ENCODE data around the gene SETBP1.

The SETBP1 gene

DNA sequence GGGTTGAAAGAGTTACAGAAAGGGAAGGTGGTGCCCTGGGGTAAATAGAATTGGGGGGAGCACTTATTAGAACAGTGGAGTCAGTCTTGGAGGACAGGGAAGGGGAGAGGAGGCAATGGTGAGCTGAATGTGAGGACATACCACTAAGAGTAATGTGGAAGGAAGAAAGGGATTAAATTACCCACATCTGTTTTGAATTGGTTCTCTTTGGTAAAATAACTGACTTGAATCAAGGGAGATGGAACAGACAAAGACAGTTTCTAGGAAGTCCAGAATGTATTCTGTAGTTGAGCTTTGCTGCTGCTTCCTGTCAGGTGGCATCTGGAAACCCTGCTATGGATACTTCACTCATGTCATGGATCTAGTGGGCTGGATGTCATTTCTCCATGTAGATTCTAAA is 6.7 kb downstream of the SETBP1 start:
- no peaks in the 10 kb centered on the region for H3K36me3 ChIP-seq (ENCODE audit: control insufficient read depth, insufficient read depth, low read length)
- H3K9me3 ChIP-seq (ENCODE audit: control insufficient read depth, low read length): no peaks in the 10 kb centered on the region
- H3K4me1 ChIP-seq: peaks cover 20% of the 10 kb centered on the region
- H2AFZ ChIP-seq: no peak overlapping the region
- H3K27ac ChIP-seq: no peak overlapping the region
- no peaks in the 10 kb centered on the region for H3K27me3 ChIP-seq (ENCODE audit: control insufficient read depth, insufficient read depth, low read length)
- H3K4me3 ChIP-seq (ENCODE audit: low read depth, low read length): no peak overlapping the region
- no peak overlapping the region for H3K4me2 ChIP-seq (ENCODE audit: low read length)
- TF ChIP-seq, protein P1, sequence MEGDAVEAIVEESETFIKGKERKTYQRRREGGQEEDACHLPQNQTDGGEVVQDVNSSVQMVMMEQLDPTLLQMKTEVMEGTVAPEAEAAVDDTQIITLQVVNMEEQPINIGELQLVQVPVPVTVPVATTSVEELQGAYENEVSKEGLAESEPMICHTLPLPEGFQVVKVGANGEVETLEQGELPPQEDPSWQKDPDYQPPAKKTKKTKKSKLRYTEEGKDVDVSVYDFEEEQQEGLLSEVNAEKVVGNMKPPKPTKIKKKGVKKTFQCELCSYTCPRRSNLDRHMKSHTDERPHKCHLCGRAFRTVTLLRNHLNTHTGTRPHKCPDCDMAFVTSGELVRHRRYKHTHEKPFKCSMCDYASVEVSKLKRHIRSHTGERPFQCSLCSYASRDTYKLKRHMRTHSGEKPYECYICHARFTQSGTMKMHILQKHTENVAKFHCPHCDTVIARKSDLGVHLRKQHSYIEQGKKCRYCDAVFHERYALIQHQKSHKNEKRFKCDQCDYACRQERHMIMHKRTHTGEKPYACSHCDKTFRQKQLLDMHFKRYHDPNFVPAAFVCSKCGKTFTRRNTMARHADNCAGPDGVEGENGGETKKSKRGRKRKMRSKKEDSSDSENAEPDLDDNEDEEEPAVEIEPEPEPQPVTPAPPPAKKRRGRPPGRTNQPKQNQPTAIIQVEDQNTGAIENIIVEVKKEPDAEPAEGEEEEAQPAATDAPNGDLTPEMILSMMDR (IDR thresholded peaks at IDR 0.05): no peak
- no peak overlapping the region for H3K9ac ChIP-seq
- H3K79me2 ChIP-seq: peaks cover 69% of the 10 kb centered on the region

DNA sequence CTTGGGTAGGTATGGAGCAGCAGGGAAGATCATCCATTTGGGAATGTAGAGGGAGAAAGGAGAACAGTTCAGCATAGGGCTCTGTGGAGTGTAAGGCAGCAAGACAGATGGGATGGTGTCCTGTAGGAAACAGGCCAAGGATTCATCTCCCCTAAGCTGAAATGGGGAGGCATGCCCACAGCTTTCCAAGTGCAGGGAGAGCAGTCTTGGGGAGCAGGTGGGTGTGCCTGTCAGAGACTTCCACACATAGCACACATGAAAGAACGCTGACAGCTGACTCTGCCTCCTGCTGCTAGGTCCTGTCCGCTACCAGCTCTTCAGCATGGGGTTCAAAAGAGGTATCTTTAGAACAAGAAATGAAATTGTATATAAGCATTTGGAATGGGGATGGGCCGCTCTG is 9.0 kb downstream of the SETBP1 start:
- Histone ChIP-seq H3K4me2 (ENCODE audit: low read length) (no peak overlapping the region), H3K9me3 (ENCODE audit: control insufficient read depth, low read length) (no peaks in the 10 kb centered on the region), H3K4me1 (peaks cover 7% of the 10 kb centered on the region), H3K27me3 (ENCODE audit: control insufficient read depth, insufficient read depth, low read length) (no peaks in the 10 kb centered on the region), H3K4me3 (ENCODE audit: low read depth, low read length) (no peak overlapping the region), H3K27ac (no peak overlapping the region), H3K79me2 (peaks cover 69% of the 10 kb centered on the region), H3K9ac (no peak overlapping the region), H2AFZ (no peak overlapping the region), H3K36me3 (ENCODE audit: control insufficient read depth, insufficient read depth, low read length) (no peaks in the 10 kb centered on the region)
- TF ChIP-seq, protein P1 (IDR thresholded peaks at IDR 0.05): no peak

DNA sequence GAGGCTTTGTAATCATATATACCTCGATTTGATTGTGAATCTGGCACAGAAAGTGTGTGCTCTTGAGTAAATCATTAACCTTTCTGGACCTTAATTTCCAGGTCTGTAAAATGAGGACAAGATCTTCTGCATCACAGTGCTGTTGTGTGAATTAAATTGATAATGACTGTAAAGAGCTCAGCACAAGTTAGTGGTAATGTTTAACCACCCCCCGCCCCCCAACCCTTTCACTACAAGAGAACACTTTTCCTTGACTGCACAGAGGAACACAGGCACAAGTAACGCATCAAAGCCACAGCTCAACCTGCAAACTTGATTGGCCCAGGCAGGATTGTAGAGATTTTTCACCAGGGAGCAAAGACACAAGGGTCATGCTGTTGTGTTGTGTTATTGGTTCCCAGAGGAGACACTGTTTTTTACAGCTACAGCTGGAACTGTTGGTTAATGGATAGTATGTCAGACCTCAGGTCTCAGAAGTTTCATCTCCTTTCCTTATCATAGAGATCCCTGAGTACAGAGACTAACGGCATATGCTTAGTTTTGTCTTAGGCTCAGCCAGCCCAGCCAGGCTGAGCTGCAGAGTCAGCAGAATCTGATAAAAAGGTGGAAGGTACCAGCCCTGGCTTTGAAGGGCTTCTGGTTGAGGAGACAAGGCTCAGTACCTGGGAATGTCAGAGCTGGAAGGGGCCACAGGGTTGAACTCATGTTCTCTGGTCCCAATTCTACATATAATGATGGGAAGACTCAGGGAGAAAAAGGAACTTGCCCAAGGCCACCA is 10.6 kb downstream of the SETBP1 start:
- Histone ChIP-seq H3K27me3 (ENCODE audit: control insufficient read depth, insufficient read depth, low read length) (no peaks in the 10 kb centered on the region), H3K27ac (no peak overlapping the region), H3K4me3 (ENCODE audit: low read depth, low read length) (no peak overlapping the region), H3K4me2 (ENCODE audit: low read length) (no peak overlapping the region), H3K9me3 (ENCODE audit: control insufficient read depth, low read length) (no peaks in the 10 kb centered on the region), H3K9ac (no peak overlapping the region), H2AFZ (no peak overlapping the region), H3K36me3 (ENCODE audit: control insufficient read depth, insufficient read depth, low read length) (no peaks in the 10 kb centered on the region), H3K4me1 (peaks cover 4% of the 10 kb centered on the region), H3K79me2 (peaks cover 53% of the 10 kb centered on the region)
- TF ChIP-seq, protein P1 (IDR thresholded peaks at IDR 0.05): no peak

DNA sequence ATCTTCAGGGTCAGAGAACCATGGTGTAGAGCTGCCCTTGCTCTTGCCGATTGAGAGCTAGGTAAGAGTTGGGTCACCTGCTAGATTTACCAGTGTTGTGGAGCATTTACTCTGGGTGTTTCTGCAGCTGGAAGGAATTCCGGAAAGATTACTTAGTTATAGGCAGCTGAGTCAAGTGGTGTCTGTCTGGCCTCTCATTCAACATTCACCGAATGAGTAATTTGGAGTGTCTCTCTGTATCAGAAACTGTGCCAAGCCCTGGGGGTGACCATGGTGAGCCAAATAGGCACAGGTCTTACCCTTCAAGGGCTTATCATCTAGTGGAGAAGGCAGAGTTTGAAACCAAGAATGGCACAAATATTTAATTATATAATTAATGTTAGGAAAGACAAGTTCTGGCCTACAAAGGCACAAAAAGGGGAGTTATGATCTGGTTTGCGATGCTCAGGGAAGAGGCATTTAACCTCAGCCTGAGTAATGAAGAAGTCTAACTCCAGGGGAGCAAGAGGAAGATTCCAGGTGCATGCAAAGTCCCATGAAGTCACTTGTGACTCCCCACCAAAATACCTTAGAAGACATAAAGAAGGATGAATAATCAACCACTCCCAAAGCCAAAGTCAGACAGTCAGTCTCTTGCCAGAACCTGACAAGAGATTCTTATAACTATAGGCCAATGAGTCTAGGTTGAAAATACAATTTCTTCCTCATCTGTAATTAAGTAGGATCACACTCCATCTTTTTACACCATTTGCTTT is 12.5 kb downstream of the SETBP1 start:
- Histone ChIP-seq H3K79me2 (peaks cover 39% of the 10 kb centered on the region), H3K9me3 (ENCODE audit: control insufficient read depth, low read length) (no peaks in the 10 kb centered on the region), H3K9ac (no peak overlapping the region), H3K4me2 (ENCODE audit: low read length) (no peak overlapping the region), H3K27me3 (ENCODE audit: control insufficient read depth, insufficient read depth, low read length) (no peaks in the 10 kb centered on the region), H3K4me1 (peaks cover 17% of the 10 kb centered on the region), H2AFZ (no peak overlapping the region), H3K4me3 (ENCODE audit: low read depth, low read length) (no peak overlapping the region), H3K27ac (no peak overlapping the region), H3K36me3 (ENCODE audit: control insufficient read depth, insufficient read depth, low read length) (no peaks in the 10 kb centered on the region)
- TF ChIP-seq, protein P1 (IDR thresholded peaks at IDR 0.05): no peak

Data from parathyroid adenoma (tissue), 2 donors.